ENCODE data around the gene FAM53A. TPM values are rescaled to one million over a fixed set of nuclear protein-coding genes. Genes with fewer than 3 reads are reported as not detected.

Gene FAM53A
- total RNA-seq, 2 experiments from 2014 or later = 1.4 to 1.8 TPM

DNA sequence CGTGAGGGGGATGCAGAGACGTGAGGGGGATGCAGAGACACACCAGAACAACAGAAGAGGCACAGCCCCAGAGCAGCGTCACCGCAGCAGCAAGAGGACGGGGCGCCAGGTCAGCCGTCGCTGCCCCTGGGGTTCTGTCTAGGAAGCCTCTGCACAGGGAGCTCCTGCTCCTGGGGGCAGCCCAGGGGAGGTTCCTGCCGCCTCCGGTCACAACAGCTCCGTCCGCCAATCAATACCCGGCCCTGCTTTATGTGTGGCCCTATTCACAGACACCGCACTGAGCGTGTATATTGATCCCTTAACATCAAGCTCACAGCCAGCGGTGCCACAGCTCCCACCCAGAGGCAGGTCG lies 69.6 kb downstream of the FAM53A start:
- ChIA-PET CTCF (ENCODE audit: unreplicated experiment) (no interaction called here), POLR2A (no interaction called here)
- no TSS peak for BruUV-seq (replicated peaks)
- Histone ChIP-seq H3K4me2 (ENCODE audit: low read length) (no peak overlapping the region), H2AFZ (ENCODE audit: low read length) (no peak overlapping the region), H3K79me2 (ENCODE audit: insufficient read depth, low read depth, low read length) (no peaks in the 10 kb centered on the region), H4K20me1 (ENCODE audit: insufficient read depth, low read length) (no peaks in the 10 kb centered on the region), H3K4me3 (ENCODE audit: low read depth, low read length, poor library complexity, severe bottlenecking) (no peak overlapping the region), H3K9me3 (ENCODE audit: low read length) (no peaks in the 10 kb centered on the region), H3K9me2 (ENCODE audit: insufficient read depth, low read length) (no peaks in the 10 kb centered on the region), H3K27ac (ENCODE audit: low read depth, low read length, poor library complexity, severe bottlenecking) (no peak overlapping the region), H3K36me3 (ENCODE audit: insufficient read depth, low read length) (no peaks in the 10 kb centered on the region), H3K4me1 (ENCODE audit: insufficient read depth, low read length, poor library complexity, severe bottlenecking) (no peaks in the 10 kb centered on the region)
- TF ChIP-seq EZH2phosphoT487 (IDR thresholded peaks at IDR 0.05; ENCODE audit: borderline replicate concordance, low read depth, low read length) = no peak
- no peak for TF ChIP-seq CTCF (conservative IDR thresholded peaks at IDR 0.05; ENCODE audit: low read length)
- DNase-seq (ENCODE audit: low spot score) = no peak
- intact Hi-C loops (cut with micrococcal nuclease; ENCODE audit: unreplicated experiment) = no loop called here

DNA sequence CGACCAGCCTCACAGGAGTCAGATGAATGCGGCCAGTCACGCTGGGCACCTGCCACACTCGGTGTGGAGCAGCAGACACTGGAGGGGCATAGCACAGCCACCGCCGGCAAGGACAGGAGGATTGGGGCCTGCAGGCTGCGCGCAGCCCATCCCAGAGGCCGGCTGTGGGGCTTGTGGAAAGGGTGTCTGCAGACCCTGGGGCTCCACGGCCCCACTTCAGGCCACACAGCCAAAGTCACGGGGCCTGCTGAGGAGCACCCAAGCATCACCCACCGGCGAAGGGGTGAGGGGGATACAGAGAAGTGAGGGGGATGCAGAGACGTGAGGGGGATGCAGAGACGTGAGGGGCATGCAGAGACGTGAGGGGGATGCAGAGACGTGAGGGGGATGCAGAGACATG lies 70.1 kb downstream of the FAM53A start:
- CTCF ChIA-PET (ENCODE audit: unreplicated experiment) = no interaction called here
- Histone ChIP-seq H3K36me3 (ENCODE audit: insufficient read depth, low read length) (no peaks in the 10 kb centered on the region), H3K9me2 (ENCODE audit: insufficient read depth, low read length) (no peaks in the 10 kb centered on the region), H3K4me3 (ENCODE audit: low read depth, low read length, poor library complexity, severe bottlenecking) (no peak overlapping the region), H3K27ac (ENCODE audit: low read depth, low read length, poor library complexity, severe bottlenecking) (no peak overlapping the region), H3K79me2 (ENCODE audit: insufficient read depth, low read depth, low read length) (no peaks in the 10 kb centered on the region), H3K4me1 (ENCODE audit: insufficient read depth, low read length, poor library complexity, severe bottlenecking) (no peaks in the 10 kb centered on the region), H4K20me1 (ENCODE audit: insufficient read depth, low read length) (no peaks in the 10 kb centered on the region), H2AFZ (ENCODE audit: low read length) (no peak overlapping the region), H3K9me3 (ENCODE audit: low read length) (no peaks in the 10 kb centered on the region), H3K4me2 (ENCODE audit: low read length) (no peak overlapping the region)
- POLR2A ChIA-PET = no interaction called here
- BruUV-seq (replicated peaks) = no TSS peak
- TF ChIP-seq EZH2phosphoT487 (IDR thresholded peaks at IDR 0.05; ENCODE audit: borderline replicate concordance, low read depth, low read length) = no peak
- no peak for TF ChIP-seq CTCF (conservative IDR thresholded peaks at IDR 0.05; ENCODE audit: low read length)
- no peak for DNase-seq (ENCODE audit: low spot score)
- intact Hi-C loops (cut with micrococcal nuclease; ENCODE audit: unreplicated experiment) = no loop called here

DNA sequence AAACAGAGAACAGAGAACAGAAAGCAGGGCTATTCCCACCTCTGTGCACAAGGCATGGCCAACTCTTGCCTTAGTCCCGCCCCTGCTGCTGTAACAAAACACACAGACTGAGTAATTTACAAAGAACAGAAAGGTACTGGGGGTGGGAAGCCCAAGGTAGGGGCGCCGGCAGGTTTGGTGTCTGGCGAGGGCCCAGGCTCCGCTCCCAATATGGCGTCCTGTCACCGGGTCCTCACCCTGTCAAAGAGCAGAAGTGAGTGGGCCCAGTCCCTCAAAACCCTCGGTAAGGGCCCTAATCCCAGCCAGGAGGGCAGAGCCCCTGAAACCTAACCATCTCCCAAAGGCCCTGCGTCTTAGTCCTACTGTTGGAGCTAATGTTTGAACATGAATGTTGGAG lies 71.0 kb downstream of the FAM53A start:
- POLR2A ChIA-PET = no interaction called here
- DNase-seq (ENCODE audit: low spot score) = no peak
- Histone ChIP-seq H3K9me3 (ENCODE audit: low read length) (no peaks in the 10 kb centered on the region), H4K20me1 (ENCODE audit: insufficient read depth, low read length) (no peaks in the 10 kb centered on the region), H3K4me1 (ENCODE audit: insufficient read depth, low read length, poor library complexity, severe bottlenecking) (no peaks in the 10 kb centered on the region), H3K79me2 (ENCODE audit: insufficient read depth, low read depth, low read length) (no peaks in the 10 kb centered on the region), H3K9me2 (ENCODE audit: insufficient read depth, low read length) (no peaks in the 10 kb centered on the region), H3K27ac (ENCODE audit: low read depth, low read length, poor library complexity, severe bottlenecking) (no peak overlapping the region), H2AFZ (ENCODE audit: low read length) (no peak overlapping the region), H3K4me2 (ENCODE audit: low read length) (no peak overlapping the region), H3K36me3 (ENCODE audit: insufficient read depth, low read length) (no peaks in the 10 kb centered on the region), H3K4me3 (ENCODE audit: low read depth, low read length, poor library complexity, severe bottlenecking) (no peak overlapping the region)
- intact Hi-C loops (cut with micrococcal nuclease; ENCODE audit: unreplicated experiment) = no loop called here
- no peak for TF ChIP-seq CTCF (conservative IDR thresholded peaks at IDR 0.05; ENCODE audit: low read length)
- no peak for TF ChIP-seq EZH2phosphoT487 (IDR thresholded peaks at IDR 0.05; ENCODE audit: borderline replicate concordance, low read depth, low read length)
- CTCF ChIA-PET (ENCODE audit: unreplicated experiment) = no interaction called here
- BruUV-seq (replicated peaks) = no TSS peak
